ENCODE measurements around the gene MIPEP.
"Not testable (repeated sequence)": the region's sequence is repeated elsewhere in the genome, so short reads cannot be mapped to it uniquely, and the experiment has no call there.

The MIPEP gene

DNA sequence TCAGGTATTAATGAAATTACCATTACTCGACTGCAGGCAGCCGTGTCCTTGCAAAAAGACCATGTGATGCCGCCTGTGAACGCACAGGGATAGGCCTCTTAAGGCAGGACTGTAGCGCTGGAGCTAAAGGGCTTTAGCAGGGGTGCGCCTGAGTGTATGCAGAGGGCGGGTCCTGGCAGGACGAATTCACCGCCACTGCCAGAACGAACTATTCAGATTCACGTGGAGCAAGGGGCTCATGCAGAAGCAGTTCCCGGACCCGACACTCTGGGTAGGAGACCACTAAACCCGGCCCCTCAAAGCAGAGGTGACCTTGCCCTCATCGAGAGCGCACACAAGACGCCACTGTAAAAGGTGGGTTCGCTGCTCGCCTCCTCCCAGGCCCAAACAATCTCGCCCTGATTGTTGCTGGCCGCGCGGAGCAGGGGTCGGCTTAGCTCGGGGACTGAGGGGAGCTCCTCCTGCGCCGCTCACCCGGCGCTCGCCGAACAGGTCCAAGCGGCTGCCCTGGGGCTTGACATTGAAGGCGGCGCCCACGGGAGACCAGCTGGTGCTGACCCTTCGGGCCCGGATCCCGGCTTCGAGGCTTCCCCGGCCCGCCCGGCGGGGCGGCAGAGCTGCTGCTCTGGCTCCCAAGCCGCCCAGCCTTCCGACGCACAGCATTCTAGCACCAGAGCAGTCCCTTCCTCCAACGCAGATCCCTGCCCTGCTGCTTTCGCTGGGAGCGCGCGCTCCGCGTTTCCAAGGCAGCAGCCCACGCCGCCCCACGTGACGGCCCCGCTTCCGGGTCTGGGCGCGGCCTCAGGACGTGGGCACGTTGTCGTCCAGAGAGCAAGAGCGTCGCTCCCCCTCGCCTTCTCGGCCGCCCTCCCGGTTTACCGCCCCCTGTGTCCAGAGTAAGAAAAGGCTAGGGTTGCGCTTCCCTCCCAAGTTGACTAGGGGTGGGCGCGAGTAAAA lies at the start of gene MIPEP:
MIPEP (minus strand) TSS at position 743 of the 957 bp plus-strand sequence; CDS start at position 663, 80 bp downstream.
- peak; percentile 93 for DNase-seq

DNA sequence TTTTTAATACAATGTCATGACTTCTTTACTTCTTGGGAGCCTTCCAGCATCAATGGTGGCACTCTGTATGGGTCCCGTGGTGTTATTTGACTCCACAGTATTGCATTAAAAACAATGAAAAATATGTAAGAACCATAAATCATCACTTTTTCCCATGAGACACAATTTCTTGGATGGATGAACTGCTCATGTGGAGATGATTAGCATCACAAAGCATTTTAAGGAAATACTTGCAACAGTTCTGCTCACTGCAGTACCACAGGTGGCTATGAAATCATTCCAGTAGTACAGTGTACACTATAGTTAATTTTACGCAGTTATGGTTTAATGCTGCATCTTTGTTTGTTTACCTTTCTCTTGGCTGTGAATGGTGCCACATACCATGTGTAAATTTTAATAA lies 45.3 kb upstream of the MIPEP start:
- no peak for DNase-seq

DNA sequence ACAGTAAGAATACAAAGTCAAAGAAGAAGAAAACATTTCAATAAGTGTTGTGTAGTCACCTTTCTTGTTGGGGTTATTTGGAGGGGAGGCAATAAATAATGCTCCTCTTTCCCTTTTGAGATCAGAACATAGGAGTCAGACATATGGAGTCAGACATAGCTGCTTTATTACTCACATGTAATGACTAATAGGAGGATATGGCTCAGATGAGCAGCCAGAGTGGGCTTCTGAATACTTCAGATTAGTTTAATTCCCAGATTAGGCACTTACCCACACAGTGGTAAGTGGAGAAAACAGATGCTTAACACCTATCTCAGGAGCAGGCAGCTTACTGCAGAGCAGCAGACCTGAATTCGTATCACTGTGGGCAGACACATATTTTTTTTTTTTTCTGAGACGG lies 39.8 kb upstream of the MIPEP start:
- no peak for DNase-seq

DNA sequence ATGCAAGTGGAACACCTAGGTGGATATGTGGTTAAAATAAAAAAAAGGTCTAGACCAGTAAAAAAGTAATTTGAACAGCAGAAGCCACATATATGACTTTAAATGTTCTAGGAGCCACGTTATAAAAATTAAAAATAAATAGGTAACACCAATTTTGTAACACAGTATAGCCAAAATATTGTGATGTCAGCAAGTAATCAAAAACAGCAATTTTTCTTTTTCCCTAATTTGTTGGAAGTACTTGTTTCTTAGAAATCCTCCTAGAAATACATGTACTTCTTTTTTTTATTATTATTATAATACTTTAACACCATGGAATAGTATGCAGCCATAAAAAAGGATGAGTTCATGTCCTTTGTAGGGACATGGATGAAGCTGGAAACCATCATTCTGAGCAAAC lies 33.8 kb upstream of the MIPEP start:
- no peak for DNase-seq

DNA sequence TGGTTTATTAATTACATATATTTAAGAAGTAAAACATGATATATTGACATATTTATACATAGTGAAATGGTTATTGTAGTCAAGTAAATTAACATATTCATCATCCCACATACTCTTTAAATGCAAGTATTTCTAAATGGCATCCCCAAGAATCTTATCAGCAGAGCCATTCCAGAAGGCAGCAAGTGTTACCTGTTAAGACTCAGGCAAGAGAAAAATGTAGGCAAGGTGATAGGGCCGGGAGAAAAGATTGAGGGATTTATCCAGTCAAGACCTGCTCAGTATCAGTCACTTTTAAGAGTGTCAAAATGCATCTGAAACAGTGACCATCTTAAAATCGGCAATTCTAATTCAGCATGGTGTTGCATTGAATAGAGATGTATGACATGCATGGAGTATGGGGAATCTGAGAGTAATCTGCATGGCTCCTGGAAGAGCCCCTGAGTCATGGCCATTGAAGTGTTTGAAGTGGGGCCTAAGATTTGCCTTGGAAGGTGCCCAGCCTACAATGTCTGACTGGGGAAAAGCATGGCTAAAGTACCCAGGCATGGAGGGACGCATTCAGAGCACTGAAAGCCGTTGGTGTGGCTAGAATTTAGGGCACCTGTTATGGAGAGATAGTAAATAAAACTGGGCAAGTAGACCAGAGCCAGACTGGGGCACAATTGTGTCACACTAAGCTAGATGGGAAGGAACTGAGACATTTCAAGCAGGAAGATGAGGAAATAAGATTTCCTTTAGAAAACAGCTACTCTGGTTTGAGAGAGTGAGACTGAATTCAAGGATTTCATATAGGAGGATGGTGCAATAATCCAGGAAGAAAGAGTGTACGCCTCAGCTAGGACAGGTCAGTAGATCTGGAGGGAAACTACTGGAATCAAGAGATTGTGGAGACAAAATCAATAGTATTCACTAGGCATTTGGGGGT lies 33.1 kb upstream of the MIPEP start:
- DNase-seq = no peak

DNA sequence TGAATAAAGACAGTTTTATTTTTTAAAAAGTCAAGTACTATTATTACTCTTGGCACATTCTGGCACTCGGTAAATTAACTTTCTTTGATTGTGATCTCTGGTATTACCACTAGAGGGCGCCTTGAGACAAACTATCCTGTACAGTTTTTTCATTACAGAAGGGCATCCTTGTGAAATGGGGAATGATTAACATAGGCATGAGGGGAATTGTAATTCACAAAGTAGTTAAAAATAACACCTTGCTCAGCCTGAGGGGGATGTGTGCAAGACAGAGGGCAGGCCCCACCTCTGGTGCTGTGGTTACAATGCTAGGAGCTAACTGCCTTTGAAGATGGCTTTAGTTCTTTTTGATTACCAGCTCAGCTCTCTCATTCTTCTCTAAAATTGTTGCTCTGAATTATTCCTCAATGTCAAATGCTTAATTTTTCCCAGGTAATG lies 32.3 kb upstream of the MIPEP start:
- DNase-seq = peak; percentile 51

DNA sequence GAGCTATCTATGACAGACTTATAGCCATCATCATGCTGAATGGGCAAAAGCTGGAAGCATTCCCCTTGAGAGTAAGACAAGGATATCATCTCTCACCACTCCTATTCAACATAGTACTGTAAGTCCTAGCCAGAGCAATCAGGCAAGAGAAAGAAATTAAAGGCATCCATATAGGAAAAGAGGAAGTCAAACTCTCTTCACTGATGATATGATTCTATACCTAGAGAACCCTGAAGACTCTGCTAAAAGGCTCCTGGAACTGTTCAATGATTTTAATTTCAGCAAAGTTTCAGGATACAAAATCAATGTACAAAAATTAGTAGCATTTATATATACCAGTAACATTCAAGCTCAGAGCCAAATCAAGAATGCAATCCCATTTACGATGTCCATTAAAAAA lies 29.8 kb upstream of the MIPEP start:
- DNase-seq = no peak

DNA sequence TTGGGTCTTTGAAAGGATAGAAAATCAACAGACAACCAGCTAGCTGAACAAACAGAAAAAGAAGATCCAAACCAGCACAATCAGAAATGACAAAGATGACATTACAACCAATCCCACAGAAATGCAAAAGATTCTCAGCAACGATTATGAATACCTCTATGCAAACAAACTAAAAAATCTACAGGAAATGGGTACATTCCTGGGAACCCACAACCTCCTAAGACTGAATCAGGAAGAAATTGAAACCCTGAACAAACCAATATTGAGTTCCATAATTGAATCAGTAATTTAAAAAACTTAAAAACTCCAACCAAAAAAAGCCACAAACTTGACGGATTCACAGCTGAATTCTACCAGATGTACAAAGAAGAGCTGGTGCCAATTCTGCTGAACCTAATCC lies 29.0 kb upstream of the MIPEP start:
- DNase-seq = no peak

DNA sequence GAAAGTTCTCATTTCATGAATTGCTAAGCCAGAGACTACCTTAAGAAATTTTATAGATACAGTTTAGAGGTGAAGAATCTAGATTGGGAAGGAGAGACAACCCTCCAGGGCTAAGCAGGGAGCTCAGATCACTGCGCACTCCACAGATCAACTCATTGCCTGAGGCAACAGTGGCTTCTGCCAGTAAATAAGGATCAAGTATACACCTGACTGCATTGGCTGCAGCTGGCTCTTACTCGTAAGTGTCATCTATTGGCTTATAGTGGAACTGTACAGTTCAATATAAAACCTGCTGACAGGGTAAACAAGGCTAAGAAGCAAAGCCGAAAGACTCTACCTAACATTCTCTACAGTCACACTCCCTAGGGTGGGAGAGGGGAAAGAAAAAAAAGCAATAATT lies 26.1 kb upstream of the MIPEP start:
- DNase-seq = peak; percentile 2

DNA sequence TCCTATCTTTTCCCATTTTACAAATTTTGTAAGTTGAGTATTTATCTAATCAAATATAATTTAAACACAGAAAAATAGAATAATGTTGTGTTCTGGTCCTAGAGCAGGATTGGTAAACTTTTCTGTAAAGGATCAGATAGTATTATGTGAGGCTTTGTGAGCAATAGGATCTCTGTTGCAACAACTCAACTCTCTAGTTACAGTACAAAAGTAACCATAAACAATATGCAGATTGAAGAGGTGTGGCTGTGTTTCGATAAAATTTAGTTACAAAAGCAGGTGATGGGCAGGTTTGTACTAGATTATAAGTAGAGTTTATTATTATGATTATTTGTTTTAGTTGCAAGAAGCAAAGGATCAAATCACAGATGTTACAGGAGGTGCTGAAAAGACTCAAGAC lies 23.3 kb upstream of the MIPEP start:
- no peak for DNase-seq

DNA sequence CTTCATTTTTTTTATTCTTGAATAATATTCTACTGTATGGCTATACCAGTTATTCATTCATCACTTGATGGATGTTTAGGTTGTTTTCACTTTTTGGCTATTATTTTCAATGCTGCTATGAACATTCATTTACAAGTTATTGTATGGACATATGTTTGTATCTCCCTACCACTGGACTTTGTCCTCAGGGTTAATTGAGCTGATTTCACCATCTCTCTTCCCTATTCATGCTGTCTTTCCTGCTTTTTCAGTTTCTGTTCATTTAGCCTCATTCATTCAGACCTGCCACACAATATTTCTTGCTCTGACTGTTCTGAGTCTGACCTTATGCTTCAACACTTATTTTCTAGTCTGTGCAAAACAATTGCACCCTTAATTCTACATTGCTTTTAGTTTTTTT lies 20.4 kb upstream of the MIPEP start:
- no peak for DNase-seq

DNA sequence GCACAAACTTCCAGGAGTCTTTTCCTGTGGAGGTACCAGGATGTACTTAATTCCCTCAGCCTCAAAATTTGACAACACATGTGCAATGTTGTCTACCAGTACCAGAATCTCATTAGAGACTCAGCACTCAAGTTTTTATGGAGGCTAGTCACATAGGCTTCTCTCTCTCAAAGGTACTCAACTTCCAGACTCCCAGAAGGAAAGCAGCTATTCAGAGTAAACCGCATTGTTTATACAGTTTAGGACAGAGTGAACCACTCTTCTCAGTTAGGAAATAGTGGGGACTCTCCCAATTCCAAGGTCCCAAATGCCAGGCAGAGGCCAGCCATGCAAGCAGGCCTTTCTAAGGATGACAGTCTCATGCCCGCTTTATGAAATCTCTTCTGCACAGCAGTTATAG lies 16.6 kb upstream of the MIPEP start:
- DNase-seq = no peak

DNA sequence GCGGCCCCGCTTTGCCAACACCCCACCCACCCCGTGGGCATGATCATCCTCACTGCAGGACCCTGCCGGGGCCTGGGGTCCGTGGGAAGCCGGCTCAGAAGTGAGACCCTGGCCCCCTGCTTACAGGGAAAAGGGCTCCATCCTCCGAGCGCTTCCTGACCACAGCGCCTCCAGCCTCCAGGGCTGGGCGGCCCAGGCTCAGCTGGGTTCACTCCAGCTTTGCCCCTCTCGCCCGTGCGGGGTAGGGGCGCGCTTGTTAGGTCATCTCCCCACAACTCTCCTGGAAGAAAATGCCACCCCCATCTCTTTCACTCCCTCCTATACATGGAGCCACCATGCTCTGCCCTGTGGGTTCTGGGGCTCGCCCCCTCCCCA lies 14.7 kb upstream of the MIPEP start:
- no peak for DNase-seq

DNA sequence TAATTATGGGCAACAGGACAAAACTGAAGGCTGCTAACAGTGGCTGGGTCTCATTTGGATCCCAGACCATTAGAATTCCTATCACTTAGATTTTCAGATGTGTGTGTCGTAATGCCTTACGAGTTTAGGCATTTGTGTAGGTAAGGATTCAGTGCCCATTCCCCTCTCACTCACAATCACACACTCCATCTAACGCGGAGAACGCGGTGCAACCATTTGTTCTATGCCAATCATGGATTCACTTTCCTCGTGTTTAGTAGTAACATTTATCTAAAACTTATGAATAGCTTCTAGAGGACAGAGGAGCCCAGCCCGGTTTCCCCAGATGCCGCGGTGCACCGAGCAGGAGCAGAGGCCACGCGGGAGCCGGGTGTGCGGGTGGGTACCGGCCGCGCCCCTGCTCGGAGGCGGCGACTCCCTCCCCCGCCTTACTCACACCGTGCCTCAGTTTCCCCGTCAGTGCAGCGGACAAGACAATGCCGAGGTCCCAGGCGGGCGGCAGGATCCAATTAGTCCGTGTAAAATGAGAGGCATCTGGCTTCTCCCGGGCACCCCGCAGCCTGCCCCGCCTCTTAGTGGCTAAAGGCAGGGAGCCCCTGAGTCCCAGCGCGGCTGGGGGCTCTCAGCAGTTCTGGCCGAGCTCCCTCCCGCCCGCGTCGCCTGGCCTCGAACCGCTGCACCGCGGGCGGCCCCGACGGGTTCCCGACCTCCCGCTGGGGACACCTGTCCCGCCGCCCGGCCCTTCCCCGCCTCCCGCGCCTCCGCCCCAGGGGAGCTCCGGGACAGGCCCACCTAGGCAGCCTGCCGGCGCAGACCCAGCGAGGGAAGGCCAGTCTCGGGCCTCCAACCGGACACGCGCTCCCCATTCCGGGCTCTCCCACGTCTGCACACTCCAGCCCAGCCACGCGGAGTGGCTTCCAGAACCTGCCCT lies 14.0 kb upstream of the MIPEP start:
- no peak for DNase-seq

DNA sequence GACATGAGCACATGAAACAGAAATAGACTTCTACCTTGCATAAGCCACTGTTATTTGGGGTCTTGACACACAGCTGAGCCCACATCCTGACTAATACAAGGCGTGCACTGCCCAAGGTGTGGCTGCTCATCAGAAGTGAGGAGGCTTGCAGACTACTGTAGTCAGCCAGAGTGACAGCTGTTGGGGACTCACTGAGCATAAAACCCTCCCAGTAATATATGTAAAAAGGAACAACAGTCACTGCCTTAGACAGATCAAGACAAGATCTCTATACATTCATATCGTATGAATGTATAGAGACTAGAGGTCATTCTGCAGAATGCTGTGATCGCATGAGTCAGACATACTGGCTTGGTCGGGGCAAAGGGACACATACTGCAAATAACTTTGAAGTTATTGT lies 12.2 kb upstream of the MIPEP start:
- no peak for DNase-seq

DNA sequence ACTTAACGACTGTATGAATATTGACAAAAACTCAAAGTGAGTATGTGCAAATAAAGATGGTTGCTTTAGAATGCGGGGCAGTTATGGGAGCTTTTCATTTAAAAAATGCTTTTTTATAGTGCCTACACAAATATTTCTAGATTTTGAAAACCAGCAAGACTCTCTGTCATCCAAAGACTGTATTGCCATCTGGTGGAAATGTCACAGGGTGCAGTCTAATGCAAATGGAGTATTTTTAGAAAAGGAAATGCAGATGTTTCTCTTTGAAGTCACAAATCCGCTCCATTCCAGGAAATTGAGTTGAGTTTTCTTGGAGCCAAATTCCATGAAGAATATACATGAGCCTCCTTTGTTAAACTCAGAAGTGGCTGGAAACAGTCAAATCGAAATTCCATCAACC lies 10.4 kb upstream of the MIPEP start:
- peak; percentile 66 for DNase-seq

DNA sequence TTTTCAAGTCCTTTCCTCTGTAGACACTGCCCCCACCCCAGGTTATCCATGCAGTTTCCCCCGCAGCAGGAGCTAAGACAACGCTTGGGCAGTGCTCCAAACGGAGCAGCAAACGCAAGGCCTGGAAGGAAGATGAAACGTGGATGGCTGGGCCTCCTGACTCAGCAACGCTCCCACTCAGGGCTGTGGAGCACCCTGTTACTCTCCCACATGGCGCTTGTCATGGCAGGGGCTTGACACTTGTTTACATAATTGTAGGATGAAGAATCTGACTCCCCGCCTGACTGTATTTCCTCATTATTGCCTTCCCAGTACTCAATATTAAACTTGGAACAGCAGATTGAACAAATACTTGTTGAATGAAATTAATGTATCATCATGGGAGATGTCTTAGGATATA lies 8.9 kb upstream of the MIPEP start:
- no peak for DNase-seq

DNA sequence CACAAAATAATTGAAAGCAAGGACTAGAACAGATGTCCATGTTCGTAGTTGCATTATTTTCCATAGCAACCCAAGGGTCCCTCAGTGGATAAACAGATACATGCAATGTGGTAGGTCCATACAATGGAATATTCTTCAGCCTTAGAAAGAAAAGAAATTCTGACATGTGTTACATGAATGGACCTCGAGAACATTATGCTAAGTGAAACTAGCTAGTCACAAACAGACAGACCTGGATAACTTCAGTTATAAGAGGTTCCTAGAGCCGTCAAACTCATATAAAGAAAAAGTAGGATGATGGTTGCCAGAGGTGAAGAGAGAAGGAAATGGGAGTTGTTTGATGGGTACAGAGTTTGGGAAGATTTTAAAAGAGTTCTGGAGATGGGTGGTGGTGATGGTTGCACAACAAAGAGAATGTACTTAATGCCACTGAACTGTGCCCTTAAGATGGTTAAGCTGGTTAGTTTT lies 8.3 kb upstream of the MIPEP start, which contains the start of gene C1QTNF9B:
C1QTNF9B (minus strand) TSS at position 51 of the 468 bp plus-strand sequence.
- not testable (repeated sequence) for DNase-seq

DNA sequence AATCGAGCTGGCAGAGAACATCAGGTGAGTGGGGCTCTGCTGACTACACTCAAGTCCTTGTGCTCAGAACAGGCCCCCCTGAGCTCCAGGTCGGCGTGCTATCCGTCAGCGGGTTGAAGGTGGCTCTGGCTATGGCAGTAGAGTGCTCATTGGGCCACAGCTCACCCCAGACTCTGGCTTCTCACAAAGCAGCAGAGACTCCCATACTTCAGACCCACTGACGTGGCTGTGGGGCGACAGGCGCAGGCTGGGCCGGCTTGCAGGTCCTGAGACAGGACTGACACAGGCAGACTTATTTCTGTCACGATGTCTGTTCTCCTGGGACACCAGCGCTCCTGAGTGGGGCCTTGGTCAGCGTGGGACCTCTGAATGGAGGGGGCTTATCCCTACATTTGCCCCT lies 5.5 kb upstream of the MIPEP start:
- DNase-seq = not testable (repeated sequence)

DNA sequence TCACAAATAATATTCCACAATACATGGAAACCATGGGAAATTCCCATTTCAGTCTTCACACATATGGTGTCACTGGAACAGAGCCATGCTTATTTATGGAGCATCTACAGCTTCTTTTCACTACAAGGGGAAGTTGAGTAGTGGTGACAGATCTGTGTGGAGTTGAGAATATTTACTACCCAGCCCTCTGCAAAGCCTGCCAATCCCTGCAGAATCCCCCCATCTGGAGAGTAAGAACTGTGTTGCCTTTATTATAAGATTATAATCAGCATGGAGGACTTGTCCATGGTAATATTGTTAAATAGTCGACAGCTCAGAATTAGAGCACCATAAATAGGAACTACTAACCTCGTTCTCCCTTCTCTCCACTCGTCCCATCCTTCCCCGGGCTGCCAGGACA lies 4.6 kb upstream of the MIPEP start:
- DNase-seq = not testable (repeated sequence)

DNA sequence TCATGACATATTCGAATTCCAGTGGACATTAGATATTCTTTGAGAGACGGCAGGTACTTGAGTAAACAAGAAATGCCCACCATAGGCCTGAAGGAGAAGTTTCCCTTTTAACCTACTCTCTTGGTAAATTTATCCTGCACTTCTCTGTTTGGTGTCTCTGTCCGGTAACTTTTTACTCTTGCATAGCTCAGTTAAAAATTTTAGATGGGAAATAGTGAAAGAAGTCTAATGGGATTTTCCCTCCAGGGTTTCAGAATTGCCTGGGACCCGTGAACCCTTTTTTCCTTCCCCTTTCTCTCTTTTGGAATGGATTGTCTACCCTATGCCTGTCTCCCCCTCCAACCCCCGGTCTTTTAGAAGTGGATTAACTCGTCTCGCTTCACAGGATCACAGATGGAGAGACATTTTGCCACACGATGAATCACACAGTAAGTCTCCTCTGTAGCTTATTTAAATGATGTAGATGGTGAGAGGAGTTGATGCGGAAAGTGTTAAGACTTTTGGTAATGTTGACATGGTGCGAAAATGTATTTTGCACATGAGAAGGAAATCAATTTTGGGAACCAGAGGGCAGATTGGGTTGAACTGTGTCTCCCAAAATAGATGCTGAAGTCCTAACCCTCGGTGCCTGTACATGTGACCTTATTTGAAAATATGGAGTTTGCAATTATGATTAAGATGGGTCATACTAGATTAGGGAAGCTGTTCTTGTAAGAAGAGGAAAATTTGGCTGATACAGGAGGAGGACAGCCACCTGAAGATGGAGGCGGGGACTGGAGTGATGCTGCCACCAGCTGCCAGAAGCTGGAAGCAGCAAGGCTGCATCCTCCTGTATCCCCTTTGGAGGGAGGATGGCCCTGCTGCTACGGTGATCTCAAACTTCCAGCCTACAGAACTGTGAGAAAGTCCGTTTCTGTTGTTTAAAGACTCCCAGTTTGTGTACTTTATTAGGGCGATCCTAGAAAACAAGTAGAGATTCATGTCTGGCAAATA lies 711 bp upstream of the MIPEP start:
- DNase-seq = peak; percentile 40

Measured in OCI-M1 (cell line).